ENCODE data around the gene DGAT2L6. TPM values are rescaled to one million over a fixed set of nuclear protein-coding genes. Genes with fewer than 3 reads are reported as not detected.

Gene DGAT2L6
- total and polyA plus RNA-seq, 2 experiments from 2014 or later: not detected

- no peak overlapping the region for H3K4me3 Mint-ChIP-seq
- no peaks in the 10 kb centered on the region for H3K27me3 Mint-ChIP-seq (ENCODE audit: insufficient read depth, low read depth, poor library complexity)
- H3K27ac ChIP-seq (ENCODE audit: low read depth): no peak overlapping the region
- no peaks in the 10 kb centered on the region for H3K9me3 Mint-ChIP-seq
- H3K27ac Mint-ChIP-seq: no peak overlapping the region
- no peaks in the 10 kb centered on the region for H3F3A ChIP-seq (replicated peaks; ENCODE audit: low read depth)
- H3K9me2 ChIP-seq (ENCODE audit: insufficient read depth): no peaks in the 10 kb centered on the region
- H2AFZ ChIP-seq: no peak overlapping the region
- no peaks in the 10 kb centered on the region for H3K4me1 ChIP-seq (ENCODE audit: insufficient read depth)
- no peak overlapping the region for H3K4me3 ChIP-seq
- no peaks in the 10 kb centered on the region for H4K20me1 ChIP-seq (replicated peaks; ENCODE audit: insufficient read depth)
- H3K36me3 ChIP-seq (ENCODE audit: insufficient read depth): no peaks in the 10 kb centered on the region
- H3K79me2 ChIP-seq (replicated peaks; ENCODE audit: insufficient read depth): no peaks in the 10 kb centered on the region
- DNase-seq (ENCODE audit: low spot score) (peak; percentile 79), ATAC-seq (peak; percentile 73)
- H3K36me3 Mint-ChIP-seq (ENCODE audit: low read depth): no peaks in the 10 kb centered on the region
- H3K4me2 ChIP-seq: no peak overlapping the region
- H3K27me3 ChIP-seq (ENCODE audit: insufficient read depth): no peaks in the 10 kb centered on the region
- peaks cover 2% of the 10 kb centered on the region; the same call in 1 of the 3 replicates for H3K4me1 Mint-ChIP-seq
- TF ChIP-seq ZNF114 (CRISPR knock-in tag; IDR thresholded peaks at IDR 0.05): no peak
- TF ChIP-seq CTCF (conservative IDR thresholded peaks at IDR 0.05; ENCODE audit: low read depth in 2 of 2): peak; percentile 58 to 71
Measured at GRCh38 chrX:70196961-70197720, 19.9 kb downstream of the DGAT2L6 start.

- Histone ChIP-seq H3K4me2 (no peak overlapping the region), H2AFZ (no peak overlapping the region), H3K79me2 (replicated peaks; ENCODE audit: insufficient read depth) (no peaks in the 10 kb centered on the region), H4K20me1 (replicated peaks; ENCODE audit: insufficient read depth) (no peaks in the 10 kb centered on the region), H3K4me1 (ENCODE audit: insufficient read depth) (no peaks in the 10 kb centered on the region), H3K27ac (ENCODE audit: low read depth) (no peak overlapping the region), H3F3A (replicated peaks; ENCODE audit: low read depth) (no peaks in the 10 kb centered on the region), H3K9me2 (ENCODE audit: insufficient read depth) (no peaks in the 10 kb centered on the region), H3K27me3 (ENCODE audit: insufficient read depth) (no peaks in the 10 kb centered on the region), H3K36me3 (ENCODE audit: insufficient read depth) (no peaks in the 10 kb centered on the region), H3K4me3 (no peak overlapping the region)
- Mint-ChIP-seq H3K27me3 (ENCODE audit: insufficient read depth, low read depth, poor library complexity) (no peaks in the 10 kb centered on the region), H3K4me3 (no peak overlapping the region), H3K9me3 (no peaks in the 10 kb centered on the region), H3K27ac (no peak overlapping the region), H3K4me1 (peaks cover 2% of the 10 kb centered on the region; the same call in 1 of the 3 replicates), H3K36me3 (ENCODE audit: low read depth) (no peaks in the 10 kb centered on the region)
- TF ChIP-seq POLR2AphosphoS5 (IDR thresholded peaks at IDR 0.05; ENCODE audit: low read depth) (no peak), ZNF114 (CRISPR knock-in tag; IDR thresholded peaks at IDR 0.05) (no peak), EZH2 (IDR thresholded peaks at IDR 0.05; ENCODE audit: low read depth, unreplicated experiment) (no peak), CTCF (conservative IDR thresholded peaks at IDR 0.05; ENCODE audit: low read depth in 2 of 2) (no peak)
- DNase-seq (ENCODE audit: low spot score): no peak
- no peak for ATAC-seq
Measured at GRCh38 chrX:70201732-70202131, 24.4 kb downstream of the DGAT2L6 start.

- no peak for ATAC-seq
- H3K79me2 ChIP-seq (replicated peaks; ENCODE audit: insufficient read depth): no peaks in the 10 kb centered on the region
- no peak overlapping the region for H3K4me3 Mint-ChIP-seq
- TF ChIP-seq REST (IDR thresholded peaks at IDR 0.05; ENCODE audit: unreplicated experiment): no peak
- no peak for TF ChIP-seq ETS1 (IDR thresholded peaks at IDR 0.05)
- TF ChIP-seq ZNF331 (CRISPR knock-in tag; IDR thresholded peaks at IDR 0.05; ENCODE audit: low read depth): no peak
- no peak for TF ChIP-seq POLR2AphosphoS5 (IDR thresholded peaks at IDR 0.05; ENCODE audit: low read depth)
- no peak for TF ChIP-seq NANOG (IDR thresholded peaks at IDR 0.05; ENCODE audit: borderline replicate concordance)
- TF ChIP-seq EZH2 (IDR thresholded peaks at IDR 0.05; ENCODE audit: low read depth, unreplicated experiment): no peak
Measured at GRCh38 chrX:70208479-70208878, 31.2 kb downstream of the DGAT2L6 start.

More at GRCh38 chrX:70208479-70208878, 31.2 kb downstream of the DGAT2L6 start:
- H3K9me2 ChIP-seq (ENCODE audit: insufficient read depth): no peaks in the 10 kb centered on the region
- no peak overlapping the region for H3K4me2 ChIP-seq
- no peak overlapping the region for H2AFZ ChIP-seq
- no peak overlapping the region for H3K27ac ChIP-seq (ENCODE audit: low read depth)
- H3K27me3 ChIP-seq (ENCODE audit: insufficient read depth): no peaks in the 10 kb centered on the region
- DNase-seq (ENCODE audit: low spot score): no peak
- no peaks in the 10 kb centered on the region for H3K27me3 Mint-ChIP-seq (ENCODE audit: insufficient read depth, low read depth, poor library complexity)
- H3K4me1 Mint-ChIP-seq: no peaks in the 10 kb centered on the region
- H3K9me3 Mint-ChIP-seq: peaks cover 4% of the 10 kb centered on the region; the same call in 2 of the 3 replicates
- H3K36me3 ChIP-seq (ENCODE audit: insufficient read depth): no peaks in the 10 kb centered on the region
- H4K20me1 ChIP-seq (replicated peaks; ENCODE audit: insufficient read depth): no peaks in the 10 kb centered on the region
- H3K4me3 ChIP-seq: no peak overlapping the region
- no peaks in the 10 kb centered on the region for H3K4me1 ChIP-seq (ENCODE audit: insufficient read depth)
- no peaks in the 10 kb centered on the region for H3K36me3 Mint-ChIP-seq (ENCODE audit: low read depth)
- no peaks in the 10 kb centered on the region for H3F3A ChIP-seq (replicated peaks; ENCODE audit: low read depth)
- no peak overlapping the region for H3K27ac Mint-ChIP-seq

Data from GM23338 (cell line).